GM10266 (cell line): ENCODE data around the gene VAV2.

Experiments
- DNase-seq: peaks from one replicate; pipeline ENCODE4 v3.0.0; 2012; ENCODE audit errors: extremely low spot score
- TF ChIP-seq, protein P1 (sequence below): IDR thresholded peaks from 2 replicates; pipeline ENCODE4 v1.5.1; 2012; ENCODE audit warnings: mild to moderate bottlenecking, low read depth; ENCODE audit not compliant: control insufficient read depth, insufficient read depth; ENCODE audit errors: missing control alignments

VAV2 gene

DNA sequence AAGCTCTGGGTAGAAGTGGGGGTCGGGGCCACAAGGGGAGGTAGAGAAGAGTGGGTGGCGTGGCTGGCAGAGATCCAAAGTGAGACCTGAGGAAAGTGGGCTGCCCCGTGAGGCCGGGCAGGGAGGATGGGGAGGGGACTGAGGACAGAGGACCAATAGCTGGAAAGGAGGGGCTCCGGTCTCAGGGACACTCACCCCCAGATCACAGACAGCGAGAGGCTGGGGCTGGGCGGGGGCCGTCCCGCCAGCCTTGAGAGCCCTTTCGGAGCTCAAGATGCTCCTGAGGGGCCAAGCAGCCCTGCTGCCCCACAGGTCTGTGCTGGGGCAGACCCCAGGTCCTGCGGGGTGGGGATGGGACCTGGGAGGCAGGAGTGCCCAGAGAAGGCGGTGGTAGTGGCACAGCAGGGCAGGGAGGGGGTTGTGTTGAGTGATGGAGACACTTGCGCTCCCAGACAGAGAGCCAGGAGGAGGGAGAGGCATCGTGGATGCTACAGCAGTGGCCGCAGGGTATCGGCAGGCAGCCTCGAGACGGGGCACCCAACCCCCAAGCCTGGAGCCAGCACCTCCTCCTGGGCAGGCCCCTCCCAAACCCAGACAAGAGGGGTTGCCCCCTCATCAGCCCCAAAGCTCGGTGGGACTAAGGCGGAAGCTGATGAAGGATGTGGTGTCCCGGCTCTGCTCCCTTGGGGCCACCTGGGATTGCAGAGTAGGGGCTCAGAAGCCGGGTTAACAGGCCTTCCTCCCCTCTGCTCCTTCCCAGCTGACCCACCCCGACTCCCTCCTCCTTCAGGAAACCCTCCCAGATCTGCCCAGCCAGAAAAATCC, 257.3 kb downstream of the VAV2 start:
- DNase-seq: no peak

DNA sequence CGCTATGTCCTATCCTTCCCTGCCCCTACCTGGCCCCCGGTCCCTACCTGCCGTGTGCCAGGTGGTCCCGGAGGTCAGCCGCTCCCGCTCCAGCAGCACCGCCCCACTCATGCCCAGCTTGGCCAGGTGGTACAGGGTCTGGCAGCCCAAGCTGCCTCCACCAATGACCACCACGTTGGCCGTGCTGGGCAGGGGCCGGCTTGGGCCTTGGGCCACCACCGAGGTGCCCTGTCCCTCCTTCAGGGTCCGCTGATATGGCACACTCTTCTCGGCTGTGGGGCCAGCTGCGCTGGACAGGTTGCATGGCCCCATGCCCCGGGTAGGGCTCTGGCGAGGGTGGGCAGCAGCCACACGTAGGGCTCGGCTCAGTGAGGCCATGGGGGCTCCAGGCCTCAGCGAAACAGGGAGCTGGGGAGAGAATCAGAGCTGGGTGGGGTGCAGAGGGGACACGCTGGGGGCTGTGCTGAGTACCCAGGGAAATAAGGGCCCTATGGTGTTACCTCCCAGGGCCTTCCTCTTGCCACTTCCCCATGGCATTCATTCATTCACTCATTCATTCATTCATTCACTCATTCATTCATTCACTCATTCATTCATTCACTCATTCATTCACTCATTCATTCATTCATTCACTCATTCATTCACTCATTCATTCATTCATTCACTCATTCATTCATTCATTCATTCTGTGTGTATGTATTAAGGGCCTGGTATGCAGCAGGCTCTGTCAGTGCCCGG, 258.2 kb downstream of the VAV2 start:
- TF ChIP-seq, protein P1, sequence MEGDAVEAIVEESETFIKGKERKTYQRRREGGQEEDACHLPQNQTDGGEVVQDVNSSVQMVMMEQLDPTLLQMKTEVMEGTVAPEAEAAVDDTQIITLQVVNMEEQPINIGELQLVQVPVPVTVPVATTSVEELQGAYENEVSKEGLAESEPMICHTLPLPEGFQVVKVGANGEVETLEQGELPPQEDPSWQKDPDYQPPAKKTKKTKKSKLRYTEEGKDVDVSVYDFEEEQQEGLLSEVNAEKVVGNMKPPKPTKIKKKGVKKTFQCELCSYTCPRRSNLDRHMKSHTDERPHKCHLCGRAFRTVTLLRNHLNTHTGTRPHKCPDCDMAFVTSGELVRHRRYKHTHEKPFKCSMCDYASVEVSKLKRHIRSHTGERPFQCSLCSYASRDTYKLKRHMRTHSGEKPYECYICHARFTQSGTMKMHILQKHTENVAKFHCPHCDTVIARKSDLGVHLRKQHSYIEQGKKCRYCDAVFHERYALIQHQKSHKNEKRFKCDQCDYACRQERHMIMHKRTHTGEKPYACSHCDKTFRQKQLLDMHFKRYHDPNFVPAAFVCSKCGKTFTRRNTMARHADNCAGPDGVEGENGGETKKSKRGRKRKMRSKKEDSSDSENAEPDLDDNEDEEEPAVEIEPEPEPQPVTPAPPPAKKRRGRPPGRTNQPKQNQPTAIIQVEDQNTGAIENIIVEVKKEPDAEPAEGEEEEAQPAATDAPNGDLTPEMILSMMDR: no peak
- no peak for DNase-seq

More for the DNA sequence above, 257.3 kb downstream of the VAV2 start:
- TF ChIP-seq, protein P1: no peak

GRCh38 chr9:133733421-133733795, 258.7 kb downstream of the VAV2 start:
- DNase-seq: no peak
- TF ChIP-seq, protein P1: no peak

DNA sequence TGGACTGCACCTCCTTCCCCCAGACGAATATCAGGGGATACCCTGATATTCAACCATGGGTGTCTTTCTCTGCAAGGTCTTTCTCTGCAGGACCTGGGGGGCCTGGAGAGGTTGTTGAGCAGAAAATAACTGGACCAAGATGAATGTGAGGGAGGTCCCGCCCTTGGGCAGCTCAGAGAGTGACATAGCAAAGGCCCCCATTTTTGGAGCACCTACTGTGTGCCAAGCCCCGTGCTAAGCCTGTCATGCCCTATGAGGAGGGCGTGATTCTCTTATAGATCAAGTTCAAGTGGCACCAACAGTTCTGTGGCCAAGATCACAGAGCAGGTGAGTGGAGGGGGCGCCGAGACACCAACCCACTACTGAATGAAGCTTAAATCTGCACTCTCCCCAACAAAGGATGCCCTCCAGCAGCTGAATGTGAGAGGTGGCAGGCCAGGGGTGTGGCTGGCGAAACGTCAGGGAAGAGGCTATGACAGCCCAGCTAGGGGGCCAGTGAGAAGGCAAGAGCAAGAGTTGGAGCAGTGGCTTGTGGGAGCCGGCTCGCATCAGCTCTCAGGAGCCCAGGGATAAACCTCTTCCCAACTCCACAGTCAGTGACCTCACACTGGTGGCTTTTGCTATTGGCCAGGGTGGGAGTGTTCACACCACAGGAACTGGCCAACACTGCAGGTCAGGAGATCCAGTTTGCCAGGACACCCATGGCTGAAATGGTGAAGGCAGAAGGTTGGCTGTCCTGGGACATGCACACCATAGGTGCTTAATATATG, 259.3 kb downstream of the VAV2 start:
- TF ChIP-seq, protein P1: no peak
- DNase-seq: no peak

- TF ChIP-seq, protein P1: no peak
- no peak for DNase-seq
Observed at GRCh38 chr9:133731876-133732638, 260.1 kb downstream of the VAV2 start.

- no peak for DNase-seq
- TF ChIP-seq, protein P1: no peak
Observed at GRCh38 chr9:133730994-133731715, 261.0 kb downstream of the VAV2 start.
